Stimulated activated CD4-positive, alpha-beta T cell treated with anti-CD3 and anti-CD28 coated beads, Interleukin-2, amount 100 ng/mL, for 24 hours (primary cell): ENCODE measurements around the gene EXOC3.

Experiments
- DNase-seq, 2 donors: peaks; one replicate each; pipeline ENCODE4 v3.0.0-alpha.2; 2020

The EXOC3 gene

DNA sequence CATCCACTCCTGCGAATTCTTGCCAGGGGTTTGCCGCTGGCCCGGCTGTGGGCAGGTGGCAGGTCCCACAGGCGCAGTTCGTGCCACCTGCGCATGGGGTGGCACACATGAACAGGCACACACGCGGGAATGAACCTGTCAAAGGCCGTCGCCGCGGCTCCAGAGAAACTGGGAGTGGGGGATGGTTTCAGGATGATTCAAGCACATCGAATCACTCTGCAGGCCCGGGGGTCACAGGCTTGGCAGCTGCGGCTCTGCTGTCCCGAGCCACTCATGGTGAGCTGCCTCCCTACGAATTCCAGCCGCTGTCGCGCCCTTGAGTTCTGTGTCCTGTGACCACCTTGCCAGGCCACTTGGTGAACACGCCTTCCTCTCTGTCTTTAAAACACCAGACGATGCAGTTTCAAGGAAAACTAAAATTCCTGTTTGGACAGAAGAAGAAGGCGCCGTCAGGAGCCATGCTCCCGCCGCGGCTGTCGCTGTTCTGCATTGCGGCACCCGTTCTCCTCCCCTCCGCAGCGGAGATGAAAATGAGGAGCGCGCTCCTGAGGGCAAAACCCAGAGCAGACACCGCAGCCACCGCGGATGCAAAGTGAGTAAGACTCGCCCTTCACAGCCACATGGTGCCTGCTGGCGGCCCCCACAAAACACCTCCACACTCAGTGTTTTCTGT lies 15.4 kb upstream of the EXOC3 start:
- DNase-seq: no peak

DNA sequence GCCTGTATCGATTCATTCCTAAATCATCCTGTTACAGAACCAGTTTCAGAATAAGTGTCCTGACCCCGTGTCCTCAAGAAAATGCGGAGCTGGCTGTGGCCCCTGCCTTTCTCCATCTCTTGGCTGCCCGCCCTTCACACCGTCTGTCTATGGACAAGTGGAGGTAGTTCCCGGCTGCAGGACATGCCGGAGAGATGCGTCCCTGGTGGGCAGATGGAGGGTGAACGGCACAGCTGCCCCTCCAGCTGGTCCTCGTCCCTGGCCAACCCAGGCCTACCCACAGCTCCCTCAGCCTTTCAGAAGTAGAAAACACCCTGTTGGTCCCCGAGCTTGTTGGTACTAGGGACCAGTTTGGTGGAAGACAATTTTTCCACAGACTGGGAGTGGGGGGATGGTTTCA lies 14.8 kb upstream of the EXOC3 start:
- no peak for DNase-seq

- no peak for DNase-seq
Measured at GRCh38 chr5:428754-429452, 14.1 kb upstream of the EXOC3 start.

- DNase-seq: no peak
Measured at GRCh38 chr5:429453-430188, 13.4 kb upstream of the EXOC3 start.

DNA sequence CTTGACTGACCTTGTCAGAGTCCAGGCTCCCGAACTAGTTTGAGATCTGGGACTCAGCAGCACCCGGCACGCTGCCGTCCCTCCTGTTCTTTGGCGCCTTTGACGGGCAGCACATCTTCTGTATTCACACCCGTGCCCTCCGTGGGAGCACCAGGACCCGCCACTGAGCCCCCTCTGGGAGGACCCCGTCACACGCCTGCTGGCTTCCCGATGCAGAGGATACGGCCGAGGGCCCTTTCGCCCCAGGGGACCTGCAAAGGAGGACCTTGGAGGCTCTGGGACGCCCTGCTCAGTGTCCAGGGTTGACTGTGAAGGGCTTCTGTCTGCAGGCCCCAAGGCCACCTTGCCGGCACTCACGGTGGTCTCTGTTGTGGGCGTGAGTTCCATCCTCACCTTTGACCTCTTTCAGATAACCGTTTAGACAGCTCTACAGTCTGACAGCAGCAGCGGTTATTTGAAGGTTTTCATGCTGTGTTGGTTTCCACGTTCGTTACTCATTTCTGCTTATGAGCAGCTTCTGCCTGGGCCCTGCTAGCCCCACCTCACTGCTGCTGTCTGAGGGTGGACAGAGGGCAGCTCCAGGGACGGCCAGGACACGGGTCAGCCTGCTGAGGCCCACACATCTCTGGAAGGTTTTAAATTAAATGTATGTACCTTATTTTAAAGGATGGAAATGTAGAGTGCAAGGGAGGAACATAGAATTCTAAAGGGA lies 12.6 kb upstream of the EXOC3 start:
- no peak for DNase-seq

DNA sequence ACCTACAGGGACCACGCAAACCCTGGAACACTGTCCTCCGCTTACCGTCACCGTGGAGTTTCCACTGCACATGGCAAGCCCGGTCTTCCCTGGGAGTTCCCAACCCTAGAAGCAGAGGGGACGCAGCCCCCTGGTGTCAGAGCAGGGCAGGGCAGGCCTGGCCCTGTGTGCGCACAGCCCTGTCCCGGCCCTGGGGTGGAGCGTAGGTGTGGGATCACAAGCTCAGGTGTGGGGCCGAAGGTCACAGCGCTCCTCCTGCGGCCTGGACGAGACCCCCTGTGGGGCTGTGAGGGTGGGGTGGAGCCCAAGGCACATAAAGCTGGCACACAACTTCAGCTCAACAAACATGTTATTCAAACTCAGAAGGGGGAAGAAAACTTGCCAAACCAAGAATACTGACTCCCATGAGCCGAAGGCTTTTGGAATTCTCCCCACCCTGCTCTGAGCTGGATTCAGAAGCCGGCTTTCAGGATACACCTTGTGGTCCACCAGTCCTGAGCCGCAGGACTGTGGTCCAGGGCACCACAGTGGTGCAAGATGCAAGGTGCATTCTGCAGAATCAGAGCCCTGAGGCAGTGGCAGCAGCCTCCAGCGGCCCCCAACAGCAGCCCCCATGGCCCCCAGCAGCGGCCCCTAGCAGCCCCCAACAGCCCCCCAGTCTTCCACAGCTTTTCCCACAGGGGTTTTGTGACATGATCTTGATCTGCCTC lies 11.8 kb upstream of the EXOC3 start:
- DNase-seq: peak; percentile 67 to 69

DNA sequence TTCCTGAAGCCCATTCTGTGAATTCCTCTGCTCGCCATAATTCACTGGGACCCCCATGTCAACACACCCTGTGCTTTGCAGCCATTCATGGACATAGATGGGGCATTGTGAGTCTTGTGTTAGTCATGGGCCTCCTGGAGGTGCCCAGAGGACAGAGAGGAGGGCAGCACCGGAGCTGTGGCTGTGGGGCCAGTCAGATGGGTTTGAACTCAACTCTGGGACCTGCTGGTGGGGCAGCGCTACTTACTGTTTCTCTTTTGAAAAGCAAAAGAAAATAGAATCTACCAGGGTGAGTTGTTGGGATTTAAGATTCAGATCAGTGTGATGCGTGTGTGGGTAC lies 11.3 kb upstream of the EXOC3 start:
- DNase-seq: no peak

DNA sequence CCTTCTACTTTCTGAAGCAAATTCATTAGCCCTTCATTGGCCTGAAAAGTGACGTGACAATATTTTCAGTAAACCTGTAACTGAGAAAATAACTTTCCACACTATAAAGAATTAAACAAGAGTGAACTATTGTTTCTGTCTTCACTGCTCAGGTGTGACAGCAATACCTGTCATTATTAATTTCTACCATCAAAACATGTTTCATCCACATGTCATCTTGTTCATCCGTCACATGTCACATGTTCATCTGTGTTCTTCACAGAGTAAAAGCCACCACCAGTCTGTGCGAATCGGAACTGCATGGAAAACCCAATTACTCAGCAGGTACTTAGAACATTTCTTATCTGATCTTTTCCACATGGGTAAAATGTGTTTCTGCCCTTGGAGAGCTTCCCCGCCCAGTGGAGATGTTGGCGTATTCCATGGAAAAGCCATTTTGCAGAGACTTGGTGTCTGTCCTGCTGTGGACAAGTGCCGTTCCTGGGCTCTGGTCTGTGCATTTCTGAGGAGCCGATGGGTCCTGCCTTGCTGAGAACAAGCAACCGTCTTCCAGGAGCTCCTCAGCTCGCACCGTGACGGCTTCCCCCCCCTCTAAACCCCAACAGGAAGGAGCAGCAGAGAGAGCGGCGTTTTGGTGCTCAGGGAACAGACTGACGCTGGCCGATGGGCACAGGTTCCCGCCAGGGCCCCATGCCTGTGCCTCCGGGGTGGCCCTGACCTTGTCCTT lies 10.6 kb upstream of the EXOC3 start:
- DNase-seq: no peak

GRCh38 chr5:432928-433791 lies 9.8 kb upstream of the EXOC3 start:
- no peak for DNase-seq

DNA sequence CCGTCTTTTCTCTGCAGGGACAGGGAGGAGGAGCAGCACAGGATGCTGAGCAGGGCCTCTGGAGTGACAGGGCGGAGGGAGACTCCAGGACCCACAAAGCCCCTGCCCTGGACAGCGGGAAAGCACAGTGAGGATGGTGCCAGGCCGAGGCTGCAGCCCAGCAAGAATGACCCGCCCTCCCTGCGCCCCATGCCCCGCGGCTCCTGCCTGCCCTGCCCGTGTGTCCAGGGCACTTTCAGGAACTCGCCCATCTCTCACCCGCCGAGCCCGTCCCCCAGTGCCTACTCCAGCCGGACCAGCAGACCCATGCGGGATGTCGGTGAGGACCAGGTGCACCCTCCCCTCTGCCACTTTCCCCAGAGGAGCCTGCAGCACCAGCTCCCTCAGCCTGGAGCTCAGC lies 9.1 kb upstream of the EXOC3 start:
- no peak for DNase-seq

- DNase-seq: no peak
Measured at GRCh38 chr5:434443-435146, 8.4 kb upstream of the EXOC3 start.

DNA sequence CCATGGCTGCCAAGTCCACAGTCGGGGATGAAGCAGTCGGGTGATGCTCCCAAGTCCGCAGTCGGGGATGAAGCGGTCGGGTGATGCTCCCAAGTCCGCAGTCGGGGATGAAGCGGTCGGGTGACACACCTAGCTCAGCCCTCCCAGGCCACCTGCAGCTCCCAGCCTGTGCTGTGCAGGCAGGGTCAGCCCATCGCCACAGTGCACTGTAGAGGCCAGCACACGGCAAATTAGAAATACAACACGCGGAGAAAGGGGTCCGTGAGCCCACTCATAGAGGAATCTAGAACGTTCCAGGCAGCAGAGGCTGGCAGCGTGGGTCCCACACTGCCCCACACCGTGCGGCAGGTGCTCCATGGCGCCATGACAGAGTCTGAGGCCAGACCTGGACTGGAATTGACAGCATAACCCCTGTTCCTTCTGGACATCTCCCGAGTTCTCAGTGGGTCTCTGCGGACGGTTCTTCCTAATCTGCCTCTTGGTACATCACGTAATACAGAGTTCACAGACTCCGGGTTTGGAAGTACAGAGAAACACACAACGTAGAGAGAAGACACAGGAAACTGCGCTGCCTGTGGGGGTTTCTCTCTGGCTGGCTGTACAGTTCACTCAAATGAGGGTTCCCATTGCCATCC lies 7.7 kb upstream of the EXOC3 start:
- no peak for DNase-seq

DNA sequence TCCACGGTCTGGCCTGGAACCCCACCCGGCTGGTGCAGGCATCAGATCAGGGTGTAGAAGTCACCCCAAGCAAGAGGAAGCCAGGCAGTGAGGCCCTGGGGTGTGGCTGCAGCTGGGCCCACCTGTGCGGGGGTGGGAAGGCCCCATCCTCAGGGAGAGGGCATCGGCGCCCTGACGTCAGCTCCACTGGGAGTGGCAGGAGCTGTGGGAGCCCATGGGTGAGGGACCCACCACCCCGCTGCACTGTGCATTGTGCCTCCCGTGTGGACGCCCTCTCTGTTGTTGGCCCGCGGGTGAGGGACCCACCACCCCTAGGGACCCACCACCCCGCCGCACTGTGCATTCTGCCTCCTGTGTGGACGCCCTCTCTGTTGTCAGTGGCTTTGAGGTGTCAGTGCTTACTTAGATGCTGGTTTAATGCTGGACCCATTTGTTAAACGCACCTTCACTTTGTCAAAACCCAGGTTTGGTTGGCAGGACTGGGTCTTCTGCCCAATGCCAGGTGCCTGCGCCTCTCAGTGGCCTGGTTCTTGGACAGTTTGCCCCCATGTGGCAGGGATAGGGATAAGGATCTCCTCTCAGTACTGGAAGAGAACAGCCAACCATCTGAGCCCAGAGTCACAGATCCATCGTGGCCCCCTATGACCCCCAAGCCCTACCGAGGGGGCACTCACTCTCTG lies 6.9 kb upstream of the EXOC3 start:
- DNase-seq: peak in 1 of 2 donors; percentile 35

DNA sequence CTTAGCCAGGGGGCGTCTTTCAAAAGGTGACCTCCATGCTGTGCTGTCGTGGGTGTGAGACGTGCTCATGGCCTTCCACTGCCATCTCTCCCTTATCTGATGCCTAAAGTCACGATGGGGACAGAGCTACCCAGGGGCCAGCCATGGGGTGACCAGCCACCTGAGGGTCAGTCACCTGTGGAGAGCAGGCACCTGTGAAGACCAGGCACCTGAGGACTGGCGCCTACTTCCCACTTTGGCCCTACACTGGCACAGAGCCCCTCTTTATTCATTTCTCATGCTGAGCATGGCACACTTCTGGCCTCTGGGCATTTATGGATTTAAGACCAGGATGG lies 6.4 kb upstream of the EXOC3 start:
- no peak for DNase-seq

DNA sequence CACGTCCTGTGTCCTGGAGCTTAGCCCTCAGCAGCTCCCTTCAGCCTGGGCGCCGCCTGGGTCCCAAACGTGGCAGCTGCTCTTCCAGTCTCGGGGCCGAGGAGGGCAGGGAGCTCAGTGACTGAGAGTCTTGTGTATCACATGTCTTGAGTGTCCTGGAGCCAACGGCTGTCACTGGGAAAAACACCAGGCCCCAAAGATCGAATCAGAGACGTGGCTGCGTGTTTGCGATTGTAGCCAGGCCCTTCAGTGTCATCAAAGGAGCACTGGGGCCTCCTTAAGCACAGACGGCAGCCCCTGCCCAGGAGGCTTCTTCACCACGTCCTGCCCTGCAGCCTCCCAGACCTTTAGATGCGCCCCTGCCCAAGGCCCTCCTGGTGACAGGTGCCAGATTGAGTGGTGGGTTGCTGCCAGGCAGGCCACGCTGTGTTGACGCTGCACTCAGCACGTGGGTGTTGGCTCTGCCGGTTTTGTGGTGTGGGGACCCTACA lies 5.7 kb upstream of the EXOC3 start:
- no peak for DNase-seq

- no peak for DNase-seq
Measured at GRCh38 chr5:438481-438981, 4.4 kb upstream of the EXOC3 start.

DNA sequence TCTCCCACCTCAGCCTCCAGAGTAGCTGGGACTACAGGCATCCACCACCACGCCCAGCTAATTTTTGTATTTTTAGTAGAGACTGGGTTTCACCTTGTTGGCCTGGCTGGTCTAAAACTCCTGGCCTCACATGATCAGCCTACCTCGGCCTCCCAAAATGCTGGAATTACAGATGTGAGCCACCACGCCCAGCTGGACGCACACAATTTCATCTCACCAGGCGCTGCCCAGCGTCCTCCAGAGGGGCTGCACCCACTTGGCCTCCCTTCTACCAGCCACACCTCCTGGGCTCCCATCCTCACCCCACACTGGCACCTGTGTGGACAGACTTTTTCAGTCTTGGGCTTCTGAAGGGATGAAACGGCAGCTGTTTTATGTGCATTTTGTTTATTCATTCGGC lies 3.8 kb upstream of the EXOC3 start:
- DNase-seq: no peak

GRCh38 chr5:439636-440035 lies 3.3 kb upstream of the EXOC3 start:
- DNase-seq: no peak
